H1 (cell line): Measurements from ENCODE around the gene SLMAP. TPM values are rescaled to one million over a fixed set of nuclear protein-coding genes. Genes with fewer than 3 reads are reported as not detected.

Experiments used
- CTCF ChIA-PET: fragments of 300-600 bp; sonication (Branson Sonifier 250); formaldehyde crosslinking; loops from one replicate; lab custom pipeline; 2021; ENCODE audit not compliant: partially characterized antibody; lab: Charles Lee
- POLR2A ChIA-PET: fragments of 300-600 bp; sonication (Branson Sonifier 250); formaldehyde crosslinking; loops from one replicate; lab custom pipeline; 2021; ENCODE audit warnings: inconsistent platforms; ENCODE audit not compliant: partially characterized antibody; lab: Charles Lee
- DNase-seq, 2 experiments: peaks; one replicate each; pipeline versions ENCODE4 v3.0.0 to v3.0.0-alpha.2; 2010 to 2022; ENCODE audit warnings: low spot score in 2 of 2, low read depth in 1 of 2, mixed read lengths in 1 of 2
- FAIRE-seq: peaks from 2 replicates; lab custom pipeline; 2011; peaks lifted over from hg19 to GRCh38; lab: Jason Lieb, UNC
- H2AFZ ChIP-seq: 2 replicates; pipeline ENCODE4 v1.8.1; 2012; ENCODE audit warnings: low read length, inconsistent platforms
- H2AK5ac ChIP-seq: 2 replicates; pipeline ENCODE4 v1.6.1; 2013; ENCODE audit warnings: low read depth, low read length
- H2BK120ac ChIP-seq: replicated peaks from 2 replicates; pipeline ENCODE3; 2013; ENCODE audit warnings: low read depth, low read length, inconsistent platforms
- H2BK12ac ChIP-seq: 2 replicates; pipeline ENCODE4 v1.6.1; 2013; ENCODE audit warnings: low read depth, low read length
- H2BK15ac ChIP-seq: 2 replicates; pipeline ENCODE4 v1.6.1; 2013; ENCODE audit warnings: low read length
- H2BK20ac ChIP-seq: 2 replicates; pipeline ENCODE4 v1.6.1; 2013; ENCODE audit warnings: low read length
- H2BK5ac ChIP-seq: 2 replicates; pipeline ENCODE4 v1.6.1; 2013; ENCODE audit warnings: low read depth, low read length
- H3K14ac ChIP-seq: 2 replicates; pipeline ENCODE4 v1.6.1; 2013; ENCODE audit warnings: inconsistent platforms; ENCODE audit not compliant: insufficient read length
- H3K18ac ChIP-seq: 2 replicates; pipeline ENCODE4 v1.6.1; 2013; ENCODE audit warnings: low read length; ENCODE audit errors: extremely low read depth
- H3K23ac ChIP-seq: 2 replicates; pipeline ENCODE4 v1.6.1; 2013; ENCODE audit warnings: inconsistent platforms; ENCODE audit not compliant: insufficient read length
- H3K23me2 ChIP-seq: 2 replicates; pipeline ENCODE4 v1.6.1; 2013; ENCODE audit warnings: low read depth, low read length
- H3K27ac ChIP-seq: 2 replicates; pipeline ENCODE4 v1.6.1; 2011; ENCODE audit warnings: low read depth, low read length, inconsistent platforms
- H3K27me3 ChIP-seq, 4 experiments: replicated peaks in 1 of 4; 1 replicate in 1 of 4; 2 replicates in 3 of 4; pipeline versions ENCODE4 v1.6.1 to v1.8.1; 2011 to 2013; ENCODE audit warnings: low read length in 3 of 4, mild to moderate bottlenecking in 3 of 4, inconsistent platforms in 2 of 4, mixed read lengths in 2 of 4, moderate library complexity in 1 of 4; ENCODE audit not compliant: control insufficient read depth in 3 of 4, insufficient read depth in 3 of 4; ENCODE audit errors: extremely low read depth in 1 of 4
- H3K36me3 ChIP-seq, 4 experiments: 2 replicates each; pipeline versions ENCODE4 v1.6.1 to v1.8.1; 2011 to 2013; ENCODE audit warnings: mild to moderate bottlenecking in 4 of 4, low read length in 3 of 4, moderate library complexity in 2 of 4, control low read depth in 1 of 4, inconsistent platforms in 1 of 4; ENCODE audit not compliant: insufficient read depth in 4 of 4, control insufficient read depth in 2 of 4
- H3K4ac ChIP-seq: replicated peaks from 2 replicates; pipeline ENCODE3; 2013; ENCODE audit warnings: low read length, low read depth, mixed read lengths, inconsistent platforms; ENCODE audit not compliant: insufficient read length
- H3K4me1 ChIP-seq, 4 experiments: replicated peaks in 1 of 4; 1 replicate in 1 of 4; 2 replicates in 3 of 4; pipeline versions ENCODE4 v1.6.1 to v1.8.1; 2011 to 2013; ENCODE audit warnings: low read length in 3 of 4, inconsistent platforms in 2 of 4, mixed read lengths in 1 of 4; ENCODE audit not compliant: insufficient read depth in 4 of 4, control insufficient read depth in 3 of 4
- H3K4me2 ChIP-seq, 2 experiments: 2 replicates each; pipeline versions ENCODE4 v1.6.1 to v1.8.1; 2011 to 2013; ENCODE audit warnings: low read depth in 2 of 2, low read length in 2 of 2, control low read depth in 1 of 2, inconsistent platforms in 1 of 2, mild to moderate bottlenecking in 1 of 2; ENCODE audit not compliant: insufficient read depth in 1 of 2
- H3K4me3 ChIP-seq, 4 experiments: fragments of 200-600, 300-600 bp in 1 of 4; sonication (generic), shearing (Covaris generic), sonication (Bioruptor Twin) in 1 of 4; 2 replicates each; pipeline versions ENCODE4 v1.5.1 to v1.8.1; 2011 to 2016; ENCODE audit warnings: low read length in 4 of 4, low read depth in 3 of 4, control low read depth in 2 of 4, inconsistent platforms in 2 of 4, mild to moderate bottlenecking in 2 of 4, mixed read lengths in 1 of 4, moderate library complexity in 1 of 4; ENCODE audit not compliant: insufficient read depth in 2 of 4; ENCODE audit errors: extremely low read depth in 1 of 4
- H3K56ac ChIP-seq: replicated peaks from 2 replicates; pipeline ENCODE3; 2013; ENCODE audit warnings: low read depth, mild to moderate bottlenecking, mixed read lengths, low read length, inconsistent platforms; ENCODE audit not compliant: insufficient read length
- H3K79me1 ChIP-seq: 2 replicates; pipeline ENCODE4 v1.6.1; 2013; ENCODE audit warnings: low read depth, low read length, control low read depth
- H3K79me2 ChIP-seq, 2 experiments: 2 replicates each; pipeline versions ENCODE4 v1.6.1 to v1.8.1; 2012 to 2013; ENCODE audit warnings: low read length in 2 of 2, mild to moderate bottlenecking in 2 of 2, inconsistent platforms in 1 of 2; ENCODE audit not compliant: insufficient read depth in 2 of 2, control insufficient read depth in 1 of 2
- H3K9ac ChIP-seq, 4 experiments: replicated peaks in 1 of 4; 1 replicate in 1 of 4; 2 replicates in 3 of 4; pipeline versions ENCODE4 v1.6.1 to v1.8.1; 2011 to 2013; ENCODE audit warnings: low read depth in 3 of 4, low read length in 3 of 4, control low read depth in 2 of 4, mild to moderate bottlenecking in 2 of 4, moderate library complexity in 2 of 4, inconsistent platforms in 1 of 4; ENCODE audit errors: extremely low read depth in 1 of 4
- H3K9me3 ChIP-seq, 2 experiments: 2 replicates each; pipeline versions ENCODE4 v1.6.1 to v1.8.1; 2012 to 2013; ENCODE audit warnings: mild to moderate bottlenecking in 2 of 2, moderate library complexity in 2 of 2, control low read depth in 1 of 2, inconsistent platforms in 1 of 2, low read depth in 1 of 2, low read length in 1 of 2, mixed read lengths in 1 of 2; ENCODE audit not compliant: insufficient read depth in 2 of 2
- H4K20me1 ChIP-seq, 2 experiments: replicated peaks in 1 of 2; 2 replicates each; pipeline versions ENCODE3 to v1.8.1; 2011 to 2013; ENCODE audit warnings: inconsistent platforms in 2 of 2, low read length in 2 of 2, mild to moderate bottlenecking in 1 of 2; ENCODE audit not compliant: insufficient read depth in 2 of 2, control insufficient read depth in 1 of 2
- H4K5ac ChIP-seq: 2 replicates; pipeline ENCODE4 v1.6.1; 2013; ENCODE audit warnings: low read length, low read depth, mixed read lengths, inconsistent platforms; ENCODE audit not compliant: insufficient read length
- H4K8ac ChIP-seq: 2 replicates; pipeline ENCODE4 v1.8.0; 2013; ENCODE audit warnings: mild to moderate bottlenecking, moderate library complexity, low read length, inconsistent platforms; ENCODE audit not compliant: insufficient read depth; ENCODE audit errors: extremely low read depth
- H4K91ac ChIP-seq: replicated peaks from 2 replicates; pipeline ENCODE3; 2013; ENCODE audit warnings: low read length, mixed read lengths, inconsistent platforms; ENCODE audit not compliant: insufficient read length
- POLR2AphosphoS5 ChIP-seq: IDR thresholded peaks from 2 replicates; pipeline ENCODE4 v1.6.1; 2011; ENCODE audit warnings: low read depth, low read length
- WGBS, 2 experiments: shearing (Covaris generic) in 1 of 2; methylation state at CpG; one replicate each; pipeline versions ENCODE4 v1.1.6 to v1.1.7; 2013 to 2015; ENCODE audit warnings: low lambda C conversion rate in 2 of 2, mixed read lengths in 2 of 2, inconsistent platforms in 1 of 2, low coverage in 1 of 2, missing lambda C conversion rate in 1 of 2; ENCODE audit not compliant: insufficient replicate concordance in 2 of 2, insufficient coverage in 1 of 2, insufficient read length in 1 of 2; ENCODE audit errors: extremely low coverage in 1 of 2, missing lambda C conversion rate in 1 of 2; 5-methylcytosine and 5-hydroxymethylcytosine counted together
- polyA plus RNA-seq, 7 experiments: library from polyadenylated mRNA; depleted of rRNA in 3 of 7; stranded (reverse) in 5 of 7; unstranded in 2 of 7; fragments of >200 nt in 5 of 7; fragments of 200-250 nt in 2 of 7; gene quantifications; 1 replicate in 5 of 7; 2 replicates in 1 of 7; 4 replicates in 1 of 7; pipeline versions ENCODE4 v1.2.1 to v1.2.3, GENCODE V29; 2011 to 2013; ENCODE audit warnings: missing spikeins in 2 of 7, mixed read lengths in 2 of 7
- total RNA-seq: library from RNA; stranded (reverse); fragmentation: NEBNext Ultra II Directional; extraction: Animal tissue kit (Norgen Biotek cat#: 25700); gene quantifications from 2 replicates; pipeline ENCODE4 v1.2.1, GENCODE V29; 2021

Gene SLMAP
- total and polyA plus RNA-seq, 2 of the 8 experiments (the other 6 are each of a cell fraction or from before 2014, with no cell fraction given), result 13.6 to 70.4 TPM

- Histone ChIP-seq H3K27ac (no peak overlapping the region), H2BK20ac (no peak overlapping the region), H3K23me2 (no peaks in the 10 kb centered on the region), H3K79me1 (no peaks in the 10 kb centered on the region), H3K9ac (no peak overlapping the region), H3K56ac (no peak overlapping the region), H4K5ac (no peak overlapping the region), H3K79me2 (no peaks in the 10 kb centered on the region), H3K18ac (no peak overlapping the region), H2BK120ac (no peak overlapping the region), H4K91ac (no peak overlapping the region), H3K23ac (no peak overlapping the region), H4K8ac (no peak overlapping the region), H3K14ac (no peak overlapping the region), H3K27me3 (no peaks in the 10 kb centered on the region), H2AK5ac (no peak overlapping the region), H2BK15ac (no peak overlapping the region), H3K4me2 (no peak overlapping the region), H4K20me1 (no peaks in the 10 kb centered on the region), H3K4me3 (no peak overlapping the region), H3K4ac (no peak overlapping the region), H3K4me1 (no peaks in the 10 kb centered on the region), H3K36me3 (peaks cover 3 to 25% (median 17%) of the 10 kb centered on the region in 4 experiments; a peak in 6 of 8 replicates), H2BK5ac (no peak overlapping the region), H2BK12ac (no peak overlapping the region), H3K9me3 (no peaks in the 10 kb centered on the region), H2AFZ (no peak overlapping the region)
- 94% methylated on average over 2 of the region's 2 CpGs; no CpG with 5 or more reads in 1 of the 2 experiments for WGBS, 2 experiments
- no peak for DNase-seq
- POLR2A ChIA-PET, result no interaction called here
- FAIRE-seq, result no peak
- CTCF ChIA-PET, result no interaction called here
- no peak for TF ChIP-seq POLR2AphosphoS5
Measured at GRCh38 chr3:57918123-57918837, 162.2 kb downstream of the SLMAP start.
